SK-N-SH (cell line): ENCODE data around the gene DIS3L2. TPM values are rescaled to one million over a fixed set of nuclear protein-coding genes. Genes with fewer than 3 reads are reported as not detected.

Experiments used
- CTCF ChIA-PET: fragments of 300-600, 350-600 bp; formaldehyde crosslinking; extraction: SDS; loops from one replicate; lab custom pipeline; 2021; lab: Yijun Ruan, JAX
- POLR2A ChIA-PET: fragments of 350-600 bp; sonication (Branson Sonifier 250); formaldehyde crosslinking; extraction: SDS; loops from one replicate; lab custom pipeline; 2020; ENCODE audit warnings: antibody characterized with exemption, inconsistent platforms; lab: Yijun Ruan, JAX
- DNase-seq: peaks from one replicate; pipeline ENCODE4 v3.0.0; 2012
- H2AFZ ChIP-seq: fragments of 200-600 bp; sonication (generic); 2 replicates; pipeline ENCODE4 v1.8.1; 2016; ENCODE audit warnings: antibody characterized with exemption, mild to moderate bottlenecking, low read depth
- H3F3A ChIP-seq: fragments of 200-600 bp; sonication (generic); replicated peaks from 2 replicates; pipeline ENCODE3; 2016; ENCODE audit warnings: antibody characterized with exemption, mild to moderate bottlenecking; ENCODE audit not compliant: insufficient read depth
- H3K27ac ChIP-seq, 2 experiments: fragments of 200-500 bp in 1 of 2; fragments of 200-600 bp in 1 of 2; sonication (Bioruptor generic) in 1 of 2; sonication (generic), shearing (Covaris generic) in 1 of 2; 2 replicates each; pipeline versions ENCODE4 v1.5.1 to v1.6.1; 2014 to 2016; ENCODE audit warnings: low read depth in 2 of 2, inconsistent platforms in 1 of 2, low read length in 1 of 2, mild to moderate bottlenecking in 1 of 2, mixed read lengths in 1 of 2
- H3K27me3 ChIP-seq: fragments of 200-600 bp; sonication (generic), shearing (Covaris generic); 2 replicates; pipeline ENCODE4 v1.6.1; 2016; ENCODE audit warnings: mixed run types; ENCODE audit not compliant: insufficient read depth
- H3K36me3 ChIP-seq, 2 experiments: fragments of 200-500 bp in 1 of 2; fragments of 200-600 bp in 1 of 2; sonication (Bioruptor generic) in 1 of 2; sonication (generic) in 1 of 2; replicated peaks in 1 of 2; 2 replicates each; pipeline versions ENCODE3 to v1.5.1; 2014 to 2016; ENCODE audit warnings: low read length in 1 of 2, mild to moderate bottlenecking in 1 of 2; ENCODE audit not compliant: insufficient read depth in 2 of 2, control insufficient read depth in 1 of 2
- H3K4me1 ChIP-seq, 2 experiments: fragments of 200-500 bp in 1 of 2; fragments of 200-600 bp in 1 of 2; sonication (Bioruptor generic) in 1 of 2; sonication (generic), shearing (Covaris generic) in 1 of 2; 2 replicates each; pipeline versions ENCODE4 v1.5.1 to v1.6.1; 2014 to 2016; ENCODE audit warnings: low read depth in 1 of 2, low read length in 1 of 2, mixed run types in 1 of 2; ENCODE audit not compliant: insufficient read depth in 2 of 2, control insufficient read depth in 1 of 2
- H3K4me2 ChIP-seq: fragments of 200-600 bp; sonication (generic), shearing (Covaris generic); 2 replicates; pipeline ENCODE4 v1.6.1; 2017; ENCODE audit warnings: mixed run types
- H3K4me3 ChIP-seq, 2 experiments: fragments of 200-500 bp in 1 of 2; fragments of 200-600 bp in 1 of 2; sonication (Bioruptor generic) in 1 of 2; sonication (generic), shearing (Covaris generic) in 1 of 2; 2 replicates each; pipeline versions ENCODE4 v1.5.1 to v1.8.1; 2014 to 2016; ENCODE audit warnings: low read depth in 2 of 2, inconsistent platforms in 1 of 2, low read length in 1 of 2, mild to moderate bottlenecking in 1 of 2, mixed read lengths in 1 of 2, moderate library complexity in 1 of 2
- H3K79me2 ChIP-seq: fragments of 200-600 bp; sonication (generic); 2 replicates; pipeline ENCODE4 v1.8.1; 2017; ENCODE audit warnings: mild to moderate bottlenecking; ENCODE audit not compliant: insufficient read depth
- H3K9ac ChIP-seq: fragments of 200-600 bp; sonication (generic); 2 replicates; pipeline ENCODE4 v1.6.1; 2017; ENCODE audit warnings: mixed run types
- H3K9me2 ChIP-seq: fragments of 200-600 bp; sonication (generic); 2 replicates; pipeline ENCODE4 v1.6.1; 2017; ENCODE audit warnings: mixed run types
- H3K9me3 ChIP-seq: fragments of 200-600 bp; sonication (generic); 2 replicates; pipeline ENCODE4 v1.6.1; 2017; ENCODE audit warnings: mixed run types, mild to moderate bottlenecking, moderate library complexity
- H4K20me1 ChIP-seq: fragments of 200-600 bp; sonication (generic); 2 replicates; pipeline ENCODE4 v1.6.1; 2017; ENCODE audit warnings: mild to moderate bottlenecking, mixed run types; ENCODE audit not compliant: insufficient read depth
- CHD2 ChIP-seq: fragments of 150-350 bp; IDR thresholded peaks from 2 replicates; pipeline ENCODE4 v1.6.1; 2018; ENCODE audit warnings: low read length; ENCODE audit not compliant: partially characterized antibody
- EP300 ChIP-seq, 2 experiments: IDR thresholded peaks; 2 replicates each; pipeline versions ENCODE4 v1.4.0 to v1.6.1; 2012; ENCODE audit warnings: borderline replicate concordance in 1 of 2, low read depth in 1 of 2, low read length in 1 of 2
- EZH2phosphoT487 ChIP-seq: fragments of 200-600 bp; sonication (generic); IDR thresholded peaks from 2 replicates; pipeline ENCODE4 v1.6.1; 2017; ENCODE audit warnings: low read depth, mixed run types, mild to moderate bottlenecking, antibody characterized with exemption, moderate library complexity, borderline replicate concordance
- FOXJ3 ChIP-seq: sonication (generic); formaldehyde crosslinking; IDR thresholded peaks from 2 replicates; pipeline ENCODE4 v1.5.1; 2020; ENCODE audit warnings: mild to moderate bottlenecking, missing genetic modification reagents
- FOXM1 ChIP-seq: IDR thresholded peaks from 2 replicates; pipeline ENCODE4 v1.4.0; 2012; ENCODE audit warnings: low read depth, mild to moderate bottlenecking
- MEF2A ChIP-seq: IDR thresholded peaks from 2 replicates; pipeline ENCODE4 v1.4.0; 2012; ENCODE audit warnings: low read depth, borderline replicate concordance
- PBX3 ChIP-seq: IDR thresholded peaks from 2 replicates; pipeline ENCODE4; 2012
- RAD21 ChIP-seq: IDR thresholded peaks from 2 replicates; pipeline ENCODE4 v1.6.1; 2012; ENCODE audit warnings: mild to moderate bottlenecking, low read length
- RCOR1 ChIP-seq: fragments of 150-350 bp; IDR thresholded peaks from 2 replicates; pipeline ENCODE4 v1.6.1; 2017; ENCODE audit warnings: antibody characterized with exemption, low read length
- RXRA ChIP-seq: IDR thresholded peaks from 2 replicates; pipeline ENCODE4 v1.4.0; 2012; ENCODE audit warnings: low read depth, mild to moderate bottlenecking, borderline replicate concordance
- SMC3 ChIP-seq: IDR thresholded peaks from 2 replicates; pipeline ENCODE4 v1.6.1; 2012; ENCODE audit warnings: low read depth, low read length, improper control_type of control experiment
- TAF1 ChIP-seq: IDR thresholded peaks from 2 replicates; pipeline ENCODE4 v1.6.1; 2012; ENCODE audit warnings: low read depth, mild to moderate bottlenecking, low read length, moderate library complexity, borderline replicate concordance
- TCF12 ChIP-seq: IDR thresholded peaks from 2 replicates; pipeline ENCODE4 v1.4.0; 2012
- USF1 ChIP-seq: IDR thresholded peaks from 2 replicates; pipeline ENCODE4 v1.4.0; 2012; ENCODE audit warnings: low read depth, borderline replicate concordance
- USF2 ChIP-seq: fragments of 150-350 bp; IDR thresholded peaks from 2 replicates; pipeline ENCODE4 v1.6.1; 2017; ENCODE audit warnings: antibody characterized with exemption, low read length, low read depth, borderline replicate concordance
- YY1 ChIP-seq: IDR thresholded peaks from 2 replicates; pipeline ENCODE4 v1.4.0; 2012; ENCODE audit warnings: low read depth, mild to moderate bottlenecking
- WGBS: methylation state at CpG from one replicate; pipeline ENCODE4 v1.1.6; 2017; ENCODE audit warnings: low lambda C conversion rate; 5-methylcytosine and 5-hydroxymethylcytosine counted together
- polyA plus RNA-seq, 3 experiments: library from polyadenylated mRNA; depleted of rRNA; stranded (reverse); fragments of >200 nt; gene quantifications; 2 replicates each; pipeline ENCODE4 v1.2.3, GENCODE V29; 2012

The DIS3L2 gene
- polyA plus RNA-seq, 1 of the 3 experiments (the other 2 are of a cell fraction), result 17.9 TPM

GRCh38 chr2:232219932-232220331, 258.4 kb downstream of the DIS3L2 start:
- Histone ChIP-seq H3K4me1 (no peaks in the 10 kb centered on the region), H3K4me3 (no peak overlapping the region), H4K20me1 (no peaks in the 10 kb centered on the region), H3K9me2 (no peaks in the 10 kb centered on the region), H3K9me3 (no peaks in the 10 kb centered on the region)
- WGBS, result 97% methylated on average over 5 of the region's 5 CpGs
- no peak for TF ChIP-seq MEF2A
- TF ChIP-seq USF1, result no peak
- TF ChIP-seq TCF12, result no peak
- TF ChIP-seq FOXJ3, result no peak
- TF ChIP-seq, all 33 proteins: peak for 0
- ChIA-PET POLR2A (no interaction called here), CTCF (no interaction called here)
- no peak overlapping the region for H2AFZ ChIP-seq
- DNase-seq, result no peak
- H3K79me2 ChIP-seq, result no peaks in the 10 kb centered on the region
- no peaks in the 10 kb centered on the region for H3F3A ChIP-seq
- H3K27me3 ChIP-seq, result no peaks in the 10 kb centered on the region
- H3K27ac ChIP-seq, result no peak overlapping the region
- H3K9ac ChIP-seq, result no peak overlapping the region
- H3K4me2 ChIP-seq, result no peak overlapping the region
- H3K36me3 ChIP-seq, result peaks cover 3 to 8% of the 10 kb centered on the region in 2 experiments

GRCh38 chr2:232225429-232225828, 263.9 kb downstream of the DIS3L2 start:
- Histone ChIP-seq H3F3A (no peaks in the 10 kb centered on the region), H3K27ac (no peak overlapping the region), H4K20me1 (no peaks in the 10 kb centered on the region), H3K9ac (no peak overlapping the region), H3K79me2 (no peaks in the 10 kb centered on the region)
- ChIA-PET CTCF (no interaction called here), POLR2A (no interaction called here)
- WGBS, result 49% methylated on average over 2 of the region's 2 CpGs
- TF ChIP-seq EZH2phosphoT487 (no peak), YY1 (no peak), EP300 (IDR thresholded peaks at IDR 0.05; ENCODE audit: borderline replicate concordance in 1 of 2, low read depth in 1 of 2, low read length in 1 of 2) (no peak), RCOR1 (no peak), USF2 (no peak), PBX3 (no peak), RXRA (no peak), FOXM1 (no peak), SMC3 (no peak), RAD21 (no peak), TAF1 (no peak), CHD2 (no peak)
- TF ChIP-seq, all 33 proteins: peak for 0
- Histone ChIP-seq H3K4me3 (no peak overlapping the region), H2AFZ (no peak overlapping the region), H3K9me2 (no peaks in the 10 kb centered on the region), H3K4me2 (no peak overlapping the region), H3K27me3 (no peaks in the 10 kb centered on the region), H3K4me1 (no peaks in the 10 kb centered on the region), H3K36me3 (peaks cover 0 to 8% of the 10 kb centered on the region in 2 experiments), H3K9me3 (no peaks in the 10 kb centered on the region)
- no peak for DNase-seq
